AG09309 (cell line): ENCODE results near the gene FRAS1.

ENCODE experiments used
- DNase-seq: peaks from one replicate; pipeline ENCODE4 v3.0.0-alpha.2; 2010; ENCODE audit warnings: low read depth
- H3K4me3 ChIP-seq: 2 replicates; pipeline ENCODE4 v1.5.1; 2011; ENCODE audit warnings: mild to moderate bottlenecking, low read depth, low read length, moderate library complexity; ENCODE audit not compliant: control insufficient read depth
- TF ChIP-seq, protein P1 (sequence below): IDR thresholded peaks from 2 replicates; pipeline ENCODE4 v1.5.1; 2011; ENCODE audit warnings: mild to moderate bottlenecking, low read depth, low read length, inconsistent platforms; ENCODE audit not compliant: insufficient read depth, control insufficient read depth; ENCODE audit errors: missing control alignments

Gene FRAS1

DNA sequence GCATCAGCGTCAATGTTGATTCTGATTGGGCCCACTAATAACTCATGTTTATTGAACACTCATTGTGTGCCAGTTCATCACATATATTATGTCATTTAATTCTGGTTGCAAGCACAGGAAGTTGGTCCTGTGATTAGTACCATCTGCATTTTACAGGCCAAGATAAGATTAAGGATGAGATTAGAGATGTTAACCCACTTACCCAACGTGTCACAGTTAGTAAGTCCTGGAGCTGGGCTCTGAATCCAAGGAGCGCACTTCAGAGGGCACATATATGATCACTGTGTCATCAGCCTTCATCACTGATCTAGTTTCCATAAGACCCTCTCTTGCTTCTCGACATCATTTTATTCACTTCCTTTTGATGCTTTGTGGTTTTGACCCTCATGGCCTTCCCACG is 289.1 kb downstream of the FRAS1 start:
- no peak for DNase-seq
- TF ChIP-seq, protein P1, sequence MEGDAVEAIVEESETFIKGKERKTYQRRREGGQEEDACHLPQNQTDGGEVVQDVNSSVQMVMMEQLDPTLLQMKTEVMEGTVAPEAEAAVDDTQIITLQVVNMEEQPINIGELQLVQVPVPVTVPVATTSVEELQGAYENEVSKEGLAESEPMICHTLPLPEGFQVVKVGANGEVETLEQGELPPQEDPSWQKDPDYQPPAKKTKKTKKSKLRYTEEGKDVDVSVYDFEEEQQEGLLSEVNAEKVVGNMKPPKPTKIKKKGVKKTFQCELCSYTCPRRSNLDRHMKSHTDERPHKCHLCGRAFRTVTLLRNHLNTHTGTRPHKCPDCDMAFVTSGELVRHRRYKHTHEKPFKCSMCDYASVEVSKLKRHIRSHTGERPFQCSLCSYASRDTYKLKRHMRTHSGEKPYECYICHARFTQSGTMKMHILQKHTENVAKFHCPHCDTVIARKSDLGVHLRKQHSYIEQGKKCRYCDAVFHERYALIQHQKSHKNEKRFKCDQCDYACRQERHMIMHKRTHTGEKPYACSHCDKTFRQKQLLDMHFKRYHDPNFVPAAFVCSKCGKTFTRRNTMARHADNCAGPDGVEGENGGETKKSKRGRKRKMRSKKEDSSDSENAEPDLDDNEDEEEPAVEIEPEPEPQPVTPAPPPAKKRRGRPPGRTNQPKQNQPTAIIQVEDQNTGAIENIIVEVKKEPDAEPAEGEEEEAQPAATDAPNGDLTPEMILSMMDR: no peak
- H3K4me3 ChIP-seq: no peak overlapping the region

DNA sequence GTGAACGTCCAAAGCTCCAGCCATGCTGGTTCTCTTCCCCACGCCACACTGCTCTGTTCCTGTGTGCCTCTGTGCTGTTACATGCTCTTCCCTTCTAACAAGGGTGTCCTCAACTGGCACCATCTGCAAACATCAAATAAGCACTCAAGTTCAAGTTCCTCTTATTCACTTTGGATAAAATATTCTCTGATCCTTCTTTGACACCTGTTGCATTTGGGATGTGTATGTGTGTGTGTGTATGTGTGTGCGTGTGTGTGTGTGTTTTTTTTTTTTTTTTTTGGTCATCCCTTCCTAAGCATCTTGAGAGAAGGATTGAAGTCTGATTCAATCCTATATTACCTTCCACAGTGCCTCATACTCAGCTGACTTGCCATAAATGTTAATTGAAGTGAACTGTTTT is 290.4 kb downstream of the FRAS1 start:
- no peak for DNase-seq
- TF ChIP-seq, protein P1: no peak
- H3K4me3 ChIP-seq: no peak overlapping the region

DNA sequence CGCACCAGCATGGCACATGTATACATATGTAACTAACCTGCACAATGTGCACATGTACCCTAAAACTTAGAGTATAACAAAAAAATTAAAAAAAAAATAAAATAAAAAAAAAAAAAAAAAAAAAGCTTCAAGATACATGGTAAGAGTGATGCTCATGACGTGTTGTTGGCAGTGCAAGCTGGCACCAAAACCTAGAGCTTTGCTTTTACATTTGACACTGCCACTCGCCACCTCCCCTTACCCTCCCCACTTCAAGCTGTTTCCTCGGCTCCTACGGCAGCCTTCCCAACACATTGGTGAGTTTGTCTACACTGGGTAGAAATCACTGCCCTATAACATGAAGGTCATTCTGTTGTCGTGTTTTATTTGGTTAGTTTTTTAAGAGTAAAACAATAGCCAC is 296.8 kb downstream of the FRAS1 start:
- TF ChIP-seq, protein P1: no peak
- DNase-seq: no peak

DNA sequence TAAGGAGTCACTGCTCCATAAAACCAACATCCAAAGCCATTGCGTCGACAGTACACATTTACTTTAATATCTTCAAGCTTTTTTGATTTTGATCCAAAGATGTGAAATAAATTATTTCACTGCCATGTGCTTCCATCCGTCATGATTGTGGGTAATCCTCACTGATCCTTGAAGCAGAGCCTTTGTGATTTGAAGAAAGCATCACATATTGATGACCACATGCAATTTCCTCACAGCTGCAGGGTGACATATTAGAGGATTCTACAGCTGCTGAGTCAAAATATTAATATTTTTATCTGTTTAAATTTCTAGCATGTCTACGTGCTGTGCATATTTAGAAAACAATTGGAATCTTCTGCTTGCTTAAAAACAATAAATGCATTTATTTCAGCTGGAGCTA is 297.7 kb downstream of the FRAS1 start:
- no peak overlapping the region for H3K4me3 ChIP-seq
- no peak for DNase-seq
- TF ChIP-seq, protein P1: no peak

More for the DNA sequence above, 296.8 kb downstream of the FRAS1 start:
- no peak overlapping the region for H3K4me3 ChIP-seq

DNA sequence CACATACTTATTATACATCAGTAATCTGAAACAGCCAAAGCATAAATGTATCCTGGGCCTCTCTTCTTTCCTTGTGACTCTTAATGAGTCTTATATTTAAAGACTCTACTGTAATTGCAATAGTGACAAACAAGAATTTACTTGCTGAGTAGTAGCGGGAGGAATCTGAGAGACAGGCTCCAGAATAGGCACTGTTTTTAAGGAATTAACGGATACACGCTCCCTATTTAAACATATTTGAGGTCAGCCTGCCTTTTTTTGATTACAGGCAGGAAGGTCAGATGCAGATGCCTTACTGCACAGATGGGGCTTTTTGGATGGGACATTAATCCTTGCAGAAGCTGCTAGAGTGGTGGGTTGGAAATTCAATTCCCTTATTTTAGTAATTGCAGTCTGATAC is 298.2 kb downstream of the FRAS1 start:
- TF ChIP-seq, protein P1: no peak
- DNase-seq: no peak
- no peak overlapping the region for H3K4me3 ChIP-seq

DNA sequence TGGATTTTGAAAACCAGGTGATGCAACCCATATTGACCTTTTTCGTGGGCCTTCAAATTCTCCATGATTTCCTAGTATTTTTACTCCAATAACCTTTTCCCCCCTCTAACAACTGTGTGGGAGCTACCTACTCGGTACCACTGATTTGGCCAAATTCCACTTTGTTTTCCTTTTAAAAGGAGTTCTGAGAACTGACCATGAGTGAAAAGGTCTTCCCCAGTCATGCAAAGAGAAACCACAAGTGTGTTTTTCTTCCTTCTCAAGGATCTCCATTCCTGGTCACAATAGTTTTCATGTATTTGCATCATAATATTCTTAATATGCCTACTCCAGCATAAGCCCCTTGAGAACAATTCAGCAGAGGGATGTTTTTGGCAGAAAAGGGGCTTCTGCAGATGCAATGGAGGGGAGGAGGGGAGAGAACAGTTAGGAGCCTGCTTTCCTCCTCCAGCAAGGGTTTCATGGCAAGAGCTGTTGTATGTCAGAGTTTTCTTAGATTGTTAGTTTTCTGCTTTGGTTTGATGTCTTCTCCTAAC is 299.2 kb downstream of the FRAS1 start:
- TF ChIP-seq, protein P1: no peak
- no peak for DNase-seq
- H3K4me3 ChIP-seq: no peak overlapping the region

DNA sequence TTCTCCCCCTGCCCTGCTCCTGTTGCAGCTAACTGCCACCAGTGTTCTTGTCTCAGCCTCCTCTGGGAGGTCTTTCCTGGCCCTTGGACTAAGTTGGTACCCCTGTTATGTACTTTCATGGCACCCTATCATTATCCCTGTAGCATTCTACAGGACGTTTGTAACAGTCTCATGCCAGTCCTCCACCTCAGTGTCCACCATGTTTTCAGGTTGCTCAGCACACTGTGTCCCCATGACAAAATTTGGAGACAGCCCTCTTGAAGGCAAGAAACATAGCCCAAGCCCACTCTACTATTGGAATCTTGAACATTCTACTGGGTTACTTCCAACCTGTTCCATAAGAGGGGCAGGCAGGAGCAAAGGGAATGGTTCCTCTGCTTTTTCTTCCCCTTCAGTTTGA is 300.0 kb downstream of the FRAS1 start:
- H3K4me3 ChIP-seq: no peak overlapping the region
- TF ChIP-seq, protein P1: no peak
- DNase-seq: no peak
